HAP-1 (cell line): ENCODE results near the gene KCNE4.

Experiments
- DNase-seq, 2 experiments: peaks; one replicate each; pipeline ENCODE4 v3.0.0-alpha.2; 2016 to 2020; ENCODE audit warnings: low spot score in 2 of 2
- H3K27me3 ChIP-seq: fragments of 250-450 bp; sonication (Bioruptor Pico); 2 replicates; pipeline ENCODE4 v1.5.1; 2020; ENCODE audit warnings: low read depth, mild to moderate bottlenecking, moderate library complexity
- H3K36me3 ChIP-seq: fragments of 250-450 bp; sonication (Bioruptor Pico); replicated peaks from 2 replicates; pipeline ENCODE4 v1.5.1; 2020; ENCODE audit warnings: mild to moderate bottlenecking
- H3K4me1 ChIP-seq: fragments of 250-450 bp; sonication (Bioruptor Pico); 2 replicates; pipeline ENCODE4 v1.5.1; 2020; ENCODE audit warnings: mild to moderate bottlenecking
- H3K4me3 ChIP-seq: fragments of 250-450 bp; sonication (Bioruptor Pico); 2 replicates; pipeline ENCODE4 v1.5.1; 2020; ENCODE audit warnings: mild to moderate bottlenecking, moderate library complexity
- H3K9me3 ChIP-seq: fragments of 250-450 bp; sonication (Bioruptor Pico); 2 replicates; pipeline ENCODE4 v1.5.1; 2020; ENCODE audit warnings: mild to moderate bottlenecking, moderate library complexity
- in situ Hi-C: fragments of 300-500 bp; cut with MboI; formaldehyde crosslinking; loops from 3 replicates; pipeline ENCODE4 v1.14.3; 2020; ENCODE audit warnings: low sequenced_read_pairs, inconsistent platforms, mixed read lengths

Gene KCNE4

DNA sequence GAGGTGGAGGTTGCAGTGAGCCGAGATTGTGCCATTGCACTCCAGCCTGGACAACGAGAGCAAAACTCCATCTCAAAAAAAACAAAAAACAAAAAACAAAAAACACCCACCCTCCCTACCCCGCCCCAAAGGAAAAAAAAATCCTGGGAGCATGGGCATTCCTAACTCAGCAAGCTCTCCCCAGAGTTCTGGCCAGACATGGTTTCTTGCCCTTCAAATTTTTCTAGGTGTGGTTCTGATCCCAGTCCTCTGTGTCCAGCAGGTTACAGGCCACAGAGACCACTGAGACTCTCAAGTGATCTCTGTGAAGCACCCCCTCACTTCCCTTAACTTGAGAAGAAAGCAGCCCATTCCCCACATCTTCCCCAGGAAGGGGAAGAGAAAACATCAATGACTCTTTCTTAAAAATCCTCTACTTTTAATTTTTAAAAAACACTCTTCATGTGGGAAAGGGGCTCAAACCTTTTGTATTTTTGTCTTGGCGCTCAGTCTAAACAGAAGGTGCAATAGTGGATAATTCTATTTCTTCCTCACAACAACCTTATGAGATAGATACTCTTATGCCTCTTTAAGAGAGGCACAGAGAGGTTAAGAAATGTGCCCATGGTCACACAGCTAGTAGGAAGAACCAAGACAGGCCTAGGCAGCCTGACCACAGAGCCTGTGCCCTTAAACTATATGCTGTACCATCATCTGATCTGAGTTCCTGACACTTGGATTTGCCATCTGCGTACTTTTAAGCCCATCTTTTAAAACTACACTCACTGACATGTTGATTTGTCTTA lies 6.9 kb upstream of the KCNE4 start:
- in situ Hi-C loops, result no loop called here
- no peaks in the 10 kb centered on the region for H3K36me3 ChIP-seq
- H3K4me3 ChIP-seq, result no peak overlapping the region
- H3K4me1 ChIP-seq, result no peaks in the 10 kb centered on the region
- H3K27me3 ChIP-seq, result no peaks in the 10 kb centered on the region
- no peaks in the 10 kb centered on the region for H3K9me3 ChIP-seq
- DNase-seq, result no peak

DNA sequence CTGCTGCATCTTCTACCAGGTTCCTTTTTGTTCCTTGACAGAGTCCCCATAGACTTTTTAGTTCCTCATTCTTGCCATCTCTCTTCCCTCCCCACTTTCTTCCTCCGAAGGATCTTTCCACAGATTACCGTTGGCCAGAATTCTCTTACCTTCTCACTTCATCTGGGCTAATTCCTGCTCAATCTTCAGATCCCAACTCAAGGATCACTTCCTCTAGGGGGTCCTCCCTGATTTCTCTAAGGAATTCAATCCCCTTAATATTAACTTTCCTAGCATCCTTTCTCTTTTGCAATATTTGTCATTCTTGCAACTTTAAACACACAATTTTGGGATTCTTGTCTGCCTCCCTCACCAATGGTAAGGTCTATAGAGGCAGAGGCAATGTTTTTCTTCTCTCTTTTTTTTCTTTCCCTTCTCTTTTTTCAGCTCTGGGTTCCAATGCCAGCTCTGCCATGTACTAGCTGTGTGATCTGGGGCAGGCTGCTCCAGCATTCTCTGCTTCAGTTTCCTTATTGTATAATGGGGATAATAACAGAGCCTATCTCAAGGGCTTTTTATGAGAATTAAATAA lies 5.4 kb upstream of the KCNE4 start:
- no peaks in the 10 kb centered on the region for H3K4me1 ChIP-seq
- no peaks in the 10 kb centered on the region for H3K27me3 ChIP-seq
- DNase-seq, result no peak
- no peak overlapping the region for H3K4me3 ChIP-seq
- in situ Hi-C loops, result no loop called here
- H3K9me3 ChIP-seq, result no peaks in the 10 kb centered on the region
- no peaks in the 10 kb centered on the region for H3K36me3 ChIP-seq

- no peak for DNase-seq
- no peak overlapping the region for H3K4me3 ChIP-seq
- in situ Hi-C loops, result no loop called here
These were observed 4.7 kb upstream of the KCNE4 start for GRCh38 chr2:223047260-223047761.

GRCh38 chr2:223048519-223048918 lies 3.5 kb upstream of the KCNE4 start:
- H3K9me3 ChIP-seq, result no peaks in the 10 kb centered on the region
- H3K4me3 ChIP-seq, result no peak overlapping the region
- no peak for DNase-seq
- H3K4me1 ChIP-seq, result no peaks in the 10 kb centered on the region
- H3K27me3 ChIP-seq, result no peaks in the 10 kb centered on the region
- H3K36me3 ChIP-seq, result no peaks in the 10 kb centered on the region
- in situ Hi-C loops, result no loop called here

More at GRCh38 chr2:223047260-223047761, 4.7 kb upstream of the KCNE4 start:
- Histone ChIP-seq H3K9me3 (no peaks in the 10 kb centered on the region), H3K4me1 (no peaks in the 10 kb centered on the region), H3K36me3 (no peaks in the 10 kb centered on the region), H3K27me3 (no peaks in the 10 kb centered on the region)

DNA sequence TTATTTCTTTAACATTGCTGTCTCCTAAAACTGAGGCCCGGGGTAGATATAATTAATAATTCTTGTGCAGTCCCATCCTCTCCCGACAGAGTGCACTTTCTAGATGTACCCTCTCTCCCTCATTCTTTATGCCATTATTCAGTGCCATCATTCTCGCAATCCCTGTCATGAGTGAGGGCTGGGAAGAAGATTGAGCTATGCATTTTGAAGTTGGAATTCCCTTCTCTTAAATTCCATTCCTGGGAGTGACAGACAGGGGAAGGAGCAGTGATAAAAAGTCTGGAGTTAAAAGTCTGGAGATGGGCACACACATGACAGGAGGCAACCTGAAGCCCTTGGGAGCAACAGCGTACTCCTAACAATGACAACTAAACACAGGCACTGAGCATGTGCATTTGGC lies 2.6 kb upstream of the KCNE4 start:
- in situ Hi-C loops, result no loop called here
- H3K27me3 ChIP-seq, result no peaks in the 10 kb centered on the region
- no peak overlapping the region for H3K4me3 ChIP-seq
- no peak for DNase-seq
- H3K4me1 ChIP-seq, result no peaks in the 10 kb centered on the region
- H3K9me3 ChIP-seq, result no peaks in the 10 kb centered on the region
- no peaks in the 10 kb centered on the region for H3K36me3 ChIP-seq

DNA sequence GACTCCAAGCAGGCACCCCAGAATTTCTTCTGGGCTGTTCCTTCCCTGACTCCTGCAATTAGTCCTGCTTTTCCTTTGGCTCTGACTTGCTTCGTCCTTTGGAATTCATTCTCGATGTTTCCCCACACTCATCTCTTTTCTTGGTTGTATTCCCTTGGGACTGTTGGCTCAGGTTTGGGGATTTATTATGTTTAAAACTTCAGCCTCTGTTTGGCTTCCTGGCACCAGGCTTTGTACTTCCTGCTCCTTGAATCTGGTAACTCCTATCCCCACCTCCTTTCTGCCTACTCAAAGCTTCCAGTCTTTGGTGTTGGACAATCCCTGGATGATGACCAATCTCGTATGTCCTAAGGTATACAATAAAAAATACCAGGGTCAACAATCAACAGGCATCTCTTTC lies 1.8 kb upstream of the KCNE4 start:
- DNase-seq, result no peak
- Histone ChIP-seq H3K9me3 (no peaks in the 10 kb centered on the region), H3K27me3 (no peaks in the 10 kb centered on the region), H3K4me3 (no peak overlapping the region), H3K36me3 (no peaks in the 10 kb centered on the region), H3K4me1 (no peaks in the 10 kb centered on the region)
- in situ Hi-C loops, result no loop called here

GRCh38 chr2:223050900-223051504 lies 988 bp upstream of the KCNE4 start:
- Histone ChIP-seq H3K36me3 (no peaks in the 10 kb centered on the region), H3K4me3 (no peak overlapping the region), H3K27me3 (no peaks in the 10 kb centered on the region), H3K4me1 (no peaks in the 10 kb centered on the region), H3K9me3 (no peaks in the 10 kb centered on the region)
- DNase-seq, result no peak
- in situ Hi-C loops, result no loop called here

DNA sequence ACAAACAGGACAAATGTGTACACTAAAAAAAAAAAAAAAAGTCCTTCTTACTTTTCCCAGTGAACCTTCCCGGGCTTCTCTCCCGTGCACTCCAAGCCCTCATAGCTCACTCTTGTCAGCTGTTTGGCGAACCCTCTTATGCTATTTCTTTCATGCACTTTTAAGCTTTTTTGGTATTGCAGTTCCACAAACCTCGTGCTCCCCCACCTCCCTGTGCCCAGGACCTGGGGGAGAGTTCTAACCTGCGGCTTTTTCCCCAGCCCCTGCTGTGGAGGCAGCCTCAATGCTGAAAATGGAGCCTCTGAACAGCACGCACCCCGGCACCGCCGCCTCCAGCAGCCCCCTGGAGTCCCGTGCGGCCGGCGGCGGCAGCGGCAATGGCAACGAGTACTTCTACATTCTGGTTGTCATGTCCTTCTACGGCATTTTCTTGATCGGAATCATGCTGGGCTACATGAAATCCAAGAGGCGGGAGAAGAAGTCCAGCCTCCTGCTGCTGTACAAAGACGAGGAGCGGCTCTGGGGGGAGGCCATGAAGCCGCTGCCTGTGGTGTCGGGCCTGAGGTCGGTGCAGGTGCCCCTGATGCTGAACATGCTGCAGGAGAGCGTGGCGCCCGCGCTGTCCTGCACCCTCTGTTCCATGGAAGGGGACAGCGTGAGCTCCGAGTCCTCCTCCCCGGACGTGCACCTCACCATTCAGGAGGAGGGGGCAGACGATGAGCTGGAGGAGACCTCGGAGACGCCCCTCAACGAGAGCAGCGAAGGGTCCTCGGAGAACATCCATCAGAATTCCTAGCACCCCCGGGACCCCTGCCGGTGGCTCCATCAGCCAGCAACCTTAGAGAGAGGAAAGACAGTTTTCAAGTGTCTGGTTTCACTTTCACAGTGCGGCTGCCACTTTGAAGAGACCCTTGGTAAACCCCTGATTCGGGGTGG lies 826 bp downstream of the KCNE4 start:
- no peaks in the 10 kb centered on the region for H3K36me3 ChIP-seq
- H3K4me1 ChIP-seq, result no peaks in the 10 kb centered on the region
- H3K4me3 ChIP-seq, result no peak overlapping the region
- no peak for DNase-seq
- no peaks in the 10 kb centered on the region for H3K27me3 ChIP-seq
- in situ Hi-C loops, result no loop called here
- H3K9me3 ChIP-seq, result no peaks in the 10 kb centered on the region

GRCh38 chr2:223053484-223054192 lies 1.6 kb downstream of the KCNE4 start:
- DNase-seq, result no peak
- in situ Hi-C loops, result no loop called here

GRCh38 chr2:223054193-223054781 lies 2.3 kb downstream of the KCNE4 start:
- in situ Hi-C loops, result no loop called here
- H3K4me3 ChIP-seq, result no peak overlapping the region

More at GRCh38 chr2:223053484-223054192, 1.6 kb downstream of the KCNE4 start:
- Histone ChIP-seq H3K36me3 (no peaks in the 10 kb centered on the region), H3K4me3 (no peak overlapping the region), H3K27me3 (no peaks in the 10 kb centered on the region), H3K4me1 (no peaks in the 10 kb centered on the region), H3K9me3 (no peaks in the 10 kb centered on the region)

GRCh38 chr2:223055140-223055539 lies 3.1 kb downstream of the KCNE4 start:
- in situ Hi-C loops, result no loop called here
- Histone ChIP-seq H3K36me3 (no peaks in the 10 kb centered on the region), H3K4me3 (no peak overlapping the region), H3K4me1 (no peaks in the 10 kb centered on the region), H3K27me3 (no peaks in the 10 kb centered on the region), H3K9me3 (no peaks in the 10 kb centered on the region)
- no peak for DNase-seq

More at GRCh38 chr2:223054193-223054781, 2.3 kb downstream of the KCNE4 start:
- Histone ChIP-seq H3K27me3 (no peaks in the 10 kb centered on the region), H3K4me1 (no peaks in the 10 kb centered on the region), H3K36me3 (no peaks in the 10 kb centered on the region), H3K9me3 (no peaks in the 10 kb centered on the region)
- no peak for DNase-seq

DNA sequence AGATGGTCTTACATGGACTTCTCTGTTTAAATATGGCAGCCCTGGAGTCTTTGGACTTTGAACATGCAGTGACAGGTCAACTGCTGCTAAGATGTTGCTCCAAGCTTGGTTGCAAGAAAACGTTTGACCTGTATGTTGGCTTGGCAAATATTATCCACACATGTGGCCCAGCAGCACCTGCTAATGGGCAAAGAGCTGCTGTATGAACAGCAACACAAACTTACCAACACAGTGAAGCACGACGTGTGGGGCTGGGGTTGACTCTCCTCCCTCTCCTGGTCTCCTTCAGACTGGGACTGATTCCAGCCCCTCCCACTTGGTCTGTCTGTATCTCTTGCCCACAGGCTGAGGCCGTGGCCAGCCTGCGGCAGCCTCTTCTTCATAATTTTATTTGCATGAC lies 3.8 kb downstream of the KCNE4 start:
- in situ Hi-C loops, result no loop called here
- DNase-seq, result no peak
- Histone ChIP-seq H3K9me3 (no peaks in the 10 kb centered on the region), H3K4me3 (no peak overlapping the region), H3K27me3 (0 out of 2 replicates have a peak, but pooled peaks cover 2% of the 10 kb centered on the region), H3K4me1 (no peaks in the 10 kb centered on the region), H3K36me3 (no peaks in the 10 kb centered on the region)
